GM10266 (cell line): ENCODE measurements around the gene GRN.

Experiments
- DNase-seq: peaks from one replicate; pipeline ENCODE4 v3.0.0; 2012; ENCODE audit errors: extremely low spot score
- CTCF ChIP-seq: IDR thresholded peaks from 2 replicates; pipeline ENCODE4 v1.5.1; 2012; ENCODE audit warnings: mild to moderate bottlenecking, low read depth; ENCODE audit not compliant: control insufficient read depth, insufficient read depth; ENCODE audit errors: missing control alignments

Gene GRN

DNA sequence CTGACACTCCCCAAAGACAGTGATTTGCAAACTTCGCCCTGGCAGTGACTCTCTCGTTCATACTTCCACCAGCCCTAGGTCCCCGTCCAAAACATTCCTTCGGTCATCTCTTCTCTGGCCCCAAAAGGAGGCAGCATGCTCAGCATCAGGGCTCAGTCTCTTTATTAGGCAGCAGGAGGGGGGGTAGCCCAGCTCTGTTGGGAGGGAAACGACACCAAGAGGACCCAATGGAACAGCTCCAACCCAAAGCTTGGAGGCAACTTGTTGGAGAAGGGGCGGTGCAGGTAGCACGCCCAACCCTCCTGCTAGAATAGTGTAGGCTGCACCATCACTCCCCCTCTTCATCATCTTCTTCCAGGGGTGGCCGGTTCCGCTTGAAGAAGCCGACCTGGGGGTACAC is 26.9 kb downstream of the GRN start:
- TF ChIP-seq CTCF: no peak
- DNase-seq: no peak

GRCh38 chr17:44374306-44375195 is 29.4 kb downstream of the GRN start:
- TF ChIP-seq CTCF: no peak

GRCh38 chr17:44375196-44376017 is 30.3 kb downstream of the GRN start:
- no peak for TF ChIP-seq CTCF
- peak; percentile 32 for DNase-seq

More at GRCh38 chr17:44374306-44375195, 29.4 kb downstream of the GRN start:
- peak; percentile 64 for DNase-seq

DNA sequence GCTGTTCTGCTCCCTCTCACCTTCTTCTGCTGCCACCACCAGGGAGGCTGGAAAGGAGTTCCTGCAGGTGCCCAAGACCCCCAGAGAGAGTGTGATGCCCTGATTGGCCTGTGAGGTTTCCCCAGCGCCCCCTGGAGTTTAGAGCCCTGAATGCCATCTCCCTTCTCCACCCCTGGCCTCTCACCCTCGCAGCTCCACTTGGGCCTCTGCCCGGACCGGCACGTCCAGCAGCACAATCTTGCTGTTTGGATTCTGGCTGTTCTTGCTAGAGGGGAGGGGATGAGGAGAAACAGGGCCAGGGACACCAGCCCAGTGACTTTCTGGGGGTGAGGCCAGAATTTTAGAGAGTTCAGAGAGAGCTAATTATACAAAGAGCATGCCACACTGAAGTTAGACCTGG is 31.0 kb downstream of the GRN start:
- TF ChIP-seq CTCF: peak; percentile 41
- DNase-seq: peak; percentile 71

DNA sequence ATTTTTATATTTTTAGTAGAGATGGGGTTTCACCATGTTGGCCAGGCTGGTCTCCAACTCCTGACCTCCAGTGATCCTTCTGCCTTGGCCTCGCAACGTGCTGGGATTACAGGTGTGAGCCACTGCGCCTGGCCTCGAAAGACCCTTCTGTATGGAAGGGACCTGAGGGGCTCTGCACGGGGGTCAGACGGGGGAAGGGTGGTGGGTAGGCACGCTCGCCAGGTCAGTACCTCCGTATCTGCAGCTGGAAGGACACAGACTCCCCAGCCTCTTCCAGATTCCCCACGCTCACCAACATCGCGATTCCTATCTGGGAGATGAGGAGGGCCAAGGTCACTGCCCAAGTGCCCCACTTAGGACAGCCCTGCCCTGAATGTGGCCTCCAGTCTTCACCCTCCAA is 31.7 kb downstream of the GRN start:
- DNase-seq: no peak
- no peak for TF ChIP-seq CTCF

DNA sequence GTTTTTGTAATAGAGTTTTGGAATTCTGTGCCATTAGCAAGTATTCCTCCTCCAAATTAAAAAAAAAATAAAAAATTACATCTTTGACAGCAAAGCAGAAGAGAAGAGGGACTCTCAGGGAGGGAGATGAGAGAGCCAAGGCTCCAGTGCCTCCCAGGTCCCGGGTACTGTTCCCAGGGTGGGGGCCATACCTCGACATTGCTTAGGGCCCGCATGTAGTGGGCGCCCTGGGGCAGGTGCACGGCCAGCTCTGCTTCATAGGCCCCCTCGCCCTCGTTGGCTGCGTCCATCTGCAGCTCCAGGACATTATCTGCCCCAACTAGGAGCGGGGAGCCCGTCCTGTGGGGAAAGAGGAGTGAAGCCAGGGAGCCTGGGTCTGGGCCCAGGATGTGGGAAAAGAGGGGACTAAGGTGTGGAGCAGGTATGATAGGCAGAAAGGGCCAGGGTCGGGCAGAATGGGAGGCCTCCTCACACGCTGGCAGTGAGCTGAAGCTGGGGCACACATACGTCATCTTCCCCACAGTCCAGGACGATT is 33.1 kb downstream of the GRN start:
- DNase-seq: peak; percentile 20
- TF ChIP-seq CTCF: no peak

DNA sequence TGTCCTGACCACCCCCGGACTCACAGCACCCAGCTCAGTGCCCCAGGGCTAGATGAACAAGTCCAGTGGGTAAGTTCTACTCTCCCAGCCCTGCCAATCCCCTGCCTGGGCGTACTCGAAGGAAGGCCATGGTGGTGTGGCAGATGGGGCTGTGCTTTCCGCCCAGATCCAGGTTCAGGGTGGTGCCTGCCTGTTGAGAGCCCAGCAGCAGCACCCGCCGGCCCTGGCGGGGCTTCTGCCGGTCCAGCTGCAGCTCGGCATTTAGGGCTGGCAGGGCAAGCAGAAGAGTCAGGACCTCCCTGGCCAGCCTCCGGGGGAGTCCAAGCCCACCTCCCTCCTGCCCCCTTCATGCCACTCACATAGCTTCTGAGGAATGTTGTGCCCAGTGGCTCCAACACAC is 34.8 kb downstream of the GRN start:
- TF ChIP-seq CTCF: no peak
- DNase-seq: no peak
